ENCODE results near the gene C1orf226.

- TF ChIP-seq POLR2AphosphoS2 (conservative IDR thresholded peaks at IDR 0.05; ENCODE audit: low read length), result no peak
- no peak for TF ChIP-seq EP300 (IDR thresholded peaks at IDR 0.05)
- TF ChIP-seq CTCF (IDR thresholded peaks at IDR 0.05), result no peak
- TF ChIP-seq RFX5 (IDR thresholded peaks at IDR 0.05), result no peak
- no peak for TF ChIP-seq MAZ (IDR thresholded peaks at IDR 0.05; ENCODE audit: borderline replicate concordance, low read depth, low read length)
- no peak for TF ChIP-seq MAX (IDR thresholded peaks at IDR 0.05)
- TF ChIP-seq BHLHE40 (IDR thresholded peaks at IDR 0.05; ENCODE audit: low read depth, low read length), result no peak
- TF ChIP-seq EHMT2 (IDR thresholded peaks at IDR 0.05; ENCODE audit: low read depth), result no peak
- TF ChIP-seq USF2 (IDR thresholded peaks at IDR 0.05), result no peak
- TF ChIP-seq SMC3 (IDR thresholded peaks at IDR 0.05), result no peak
These were observed 36.1 kb downstream of the C1orf226 start for GRCh38 chr1:162417650-162418049.
